Measurements from ENCODE around the gene BARHL1.

BARHL1 gene

GRCh38 chr9:132541051-132541450, 41.4 kb upstream of the BARHL1 start:
- no peak for TF ChIP-seq CTCF (IDR thresholded peaks at IDR 0.05; ENCODE audit: borderline replicate concordance, control extremely low read depth, extremely low read depth, insufficient read depth, missing control alignments)
- in situ Hi-C loops (cut with MboI; ENCODE audit: low sequenced_read_pairs, unreplicated experiment): no loop called here
- DNase-seq (ENCODE audit: low spot score): no peak

- no peak for DNase-seq (ENCODE audit: low spot score)
- in situ Hi-C loops (cut with MboI; ENCODE audit: low sequenced_read_pairs, unreplicated experiment): no loop called here
- no peak for TF ChIP-seq CTCF (IDR thresholded peaks at IDR 0.05; ENCODE audit: borderline replicate concordance, control extremely low read depth, extremely low read depth, insufficient read depth, missing control alignments)
These were observed 40.3 kb upstream of the BARHL1 start for GRCh38 chr9:132541870-132542830.

- in situ Hi-C loops (cut with MboI; ENCODE audit: low sequenced_read_pairs, unreplicated experiment): no loop called here
- TF ChIP-seq CTCF (IDR thresholded peaks at IDR 0.05; ENCODE audit: borderline replicate concordance, control extremely low read depth, extremely low read depth, insufficient read depth, missing control alignments): no peak
- DNase-seq (ENCODE audit: low spot score): no peak
These were observed 39.2 kb upstream of the BARHL1 start for GRCh38 chr9:132543251-132543650.

GRCh38 chr9:132543960-132544359, 38.4 kb upstream of the BARHL1 start:
- no peak for DNase-seq (ENCODE audit: low spot score)
- TF ChIP-seq CTCF (IDR thresholded peaks at IDR 0.05; ENCODE audit: borderline replicate concordance, control extremely low read depth, extremely low read depth, insufficient read depth, missing control alignments): no peak
- in situ Hi-C loops (cut with MboI; ENCODE audit: low sequenced_read_pairs, unreplicated experiment): no loop called here

- no peak for DNase-seq (ENCODE audit: low spot score)
These were observed 36.8 kb upstream of the BARHL1 start for GRCh38 chr9:132545578-132545977.

More at GRCh38 chr9:132545578-132545977, 36.8 kb upstream of the BARHL1 start:
- in situ Hi-C loops (cut with MboI; ENCODE audit: low sequenced_read_pairs, unreplicated experiment): no loop called here
- TF ChIP-seq CTCF (IDR thresholded peaks at IDR 0.05; ENCODE audit: borderline replicate concordance, control extremely low read depth, extremely low read depth, insufficient read depth, missing control alignments): no peak

All from GM13976 (cell line).